ENCODE data around the gene SMNDC1.
"Not testable (repeated sequence)": the region's sequence is repeated elsewhere in the genome, so short reads cannot be mapped to it uniquely, and the experiment has no call there.

Gene SMNDC1

DNA sequence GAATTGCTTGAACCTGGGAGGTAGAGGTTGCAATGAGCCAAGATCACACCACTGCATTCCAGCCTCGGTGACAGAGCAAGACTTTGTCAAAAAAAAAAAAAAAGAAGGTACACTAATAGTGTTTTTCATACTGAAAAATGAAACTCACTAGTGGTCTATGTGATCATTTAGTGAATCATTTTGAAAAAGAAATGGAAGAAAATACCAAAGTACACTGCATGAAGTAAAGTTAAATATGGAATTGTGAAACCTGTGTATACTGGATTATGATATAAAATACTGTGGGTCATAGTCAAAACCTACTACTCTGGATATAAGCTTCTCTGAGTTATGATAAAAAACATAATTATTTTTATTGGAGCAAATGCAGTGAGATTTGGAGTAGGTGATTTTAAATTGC lies 55.2 kb downstream of the SMNDC1 start:
- not testable (repeated sequence) for DNase-seq (ENCODE audit: low spot score)

- DNase-seq (ENCODE audit: low spot score), result not testable (repeated sequence)
Observed at GRCh38 chr10:110247833-110248232, 56.9 kb downstream of the SMNDC1 start.

DNA sequence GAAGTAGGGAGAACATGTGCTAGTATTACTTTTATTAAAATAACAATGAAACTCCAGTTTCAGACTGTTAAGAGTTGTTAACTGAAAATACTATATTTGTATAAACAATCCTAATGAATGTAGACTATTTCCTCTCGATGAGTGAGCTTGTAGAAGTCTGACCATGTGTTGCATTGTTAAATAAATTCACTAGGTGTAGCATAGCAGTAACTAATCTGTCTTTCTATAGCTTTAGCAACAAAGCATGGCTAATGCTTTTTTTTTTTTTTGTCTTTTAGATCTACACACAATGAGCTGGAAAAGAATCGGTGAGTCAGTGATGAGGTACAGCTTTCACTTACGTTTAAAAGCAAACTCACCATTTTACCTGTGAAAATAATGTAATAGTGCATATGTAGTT lies 60.2 kb downstream of the SMNDC1 start:
- no peak for DNase-seq (ENCODE audit: low spot score)

GRCh38 chr10:110242511-110242910 lies 62.2 kb downstream of the SMNDC1 start:
- no peak for DNase-seq (ENCODE audit: low spot score)

- DNase-seq (ENCODE audit: low spot score), result no peak
Observed at GRCh38 chr10:110241841-110242240, 62.9 kb downstream of the SMNDC1 start.

DNA sequence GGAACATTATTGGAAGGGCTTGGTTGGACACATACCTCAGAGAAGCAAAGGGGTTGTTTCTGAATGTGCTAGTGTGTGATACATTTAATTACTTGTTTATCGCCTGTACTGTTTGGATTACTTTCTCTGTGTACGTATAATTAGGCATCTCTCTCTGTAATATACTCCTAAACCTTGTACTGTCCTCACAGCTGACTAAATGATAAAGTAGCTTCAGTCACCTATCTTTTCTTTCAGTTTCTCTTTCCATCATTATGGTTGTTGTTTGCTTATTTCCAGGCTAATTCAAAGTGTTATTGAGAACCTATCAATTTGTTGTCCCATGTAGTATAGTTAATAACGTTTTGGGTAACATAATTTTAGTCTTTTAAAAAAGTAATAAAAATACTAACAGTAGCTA lies 63.3 kb downstream of the SMNDC1 start:
- DNase-seq (ENCODE audit: low spot score), result no peak

All from CD4-positive, alpha-beta T cell treated with Interleukin-15 for 4 hours (primary cell).